HepG2 (cell line): ENCODE data around the gene RNF10. TPM values are rescaled to one million over a fixed set of nuclear protein-coding genes. Genes with fewer than 3 reads are reported as not detected.

Experiments used
- ATM ChIP-seq: fragments of 450-650 bp; IDR thresholded peaks from 2 replicates; pipeline ENCODE4 v1.7.1; 2017; ENCODE audit warnings: mild to moderate bottlenecking, borderline replicate concordance
- PHF5A ChIP-seq: IDR thresholded peaks from one replicate; pipeline ENCODE4 v1.6.1; 2018; ENCODE audit warnings: low read depth, missing genetic modification reagents; ENCODE audit not compliant: unreplicated experiment
- RFXAP ChIP-seq: sonication (generic); formaldehyde crosslinking; IDR thresholded peaks from 2 replicates; pipeline ENCODE4 v1.4.0; 2020; ENCODE audit warnings: missing genetic modification reagents, borderline replicate concordance
- RXRB ChIP-seq: IDR thresholded peaks from 2 replicates; pipeline ENCODE4 v1.6.1; 2016; ENCODE audit warnings: borderline replicate concordance, missing genetic modification reagents, missing compliant biosample characterization
- ZNF124 ChIP-seq: sonication (generic); formaldehyde crosslinking; IDR thresholded peaks from 2 replicates; pipeline ENCODE4 v1.4.0; 2020; ENCODE audit warnings: missing genetic modification reagents
- ZNF619 ChIP-seq: sonication (generic); formaldehyde crosslinking; IDR thresholded peaks from 2 replicates; pipeline ENCODE4 v1.4.0; 2020; ENCODE audit warnings: mild to moderate bottlenecking, missing genetic modification reagents
- polyA plus RNA-seq, 8 experiments: library from polyadenylated mRNA; depleted of rRNA in 3 of 8; stranded (reverse) in 7 of 8; unstranded in 1 of 8; fragments of >200 nt; fragmentation: Illumina TruSeq in 4 of 8; extraction: Trizol in 4 of 8; gene quantifications; 2 replicates each; pipeline versions ENCODE4 v1.2.1 to v1.2.3, GENCODE V29; 2011 to 2016; ENCODE audit warnings: low read depth in 4 of 8, missing spikeins in 1 of 8, mixed read lengths in 1 of 8; ENCODE audit not compliant: insufficient read depth in 1 of 8
- total RNA-seq, 5 experiments: library from RNA; depleted of rRNA; stranded (reverse); fragments of >200 nt; fragmentation: Illumina TruSeq; extraction: Trizol; gene quantifications; 2 replicates each; pipeline ENCODE4 v1.2.3, GENCODE V29; 2016; ENCODE audit warnings: low read depth in 1 of 5
- TF ChIP-seq, protein P1 (sequence below): sonication (generic); formaldehyde crosslinking; IDR thresholded peaks from 2 replicates; pipeline ENCODE4 v1.5.0; 2020; ENCODE audit warnings: mild to moderate bottlenecking, missing genetic modification reagents, borderline replicate concordance
- TF ChIP-seq, protein P2 (sequence below): sonication (generic); formaldehyde crosslinking; IDR thresholded peaks from 2 replicates; pipeline ENCODE4 v1.4.0; 2020; ENCODE audit warnings: missing genetic modification reagents
- TF ChIP-seq, protein P3 (sequence below): sonication (generic); formaldehyde crosslinking; IDR thresholded peaks from 2 replicates; pipeline ENCODE4 v1.5.0; 2020; ENCODE audit warnings: mild to moderate bottlenecking, missing genetic modification reagents, borderline replicate concordance
- TF ChIP-seq, protein P4 (sequence below): sonication (generic); formaldehyde crosslinking; IDR thresholded peaks from 2 replicates; pipeline ENCODE4 v1.4.0; 2020; ENCODE audit warnings: mild to moderate bottlenecking, missing genetic modification reagents
- TF ChIP-seq, protein P5 (sequence below): IDR thresholded peaks from 2 replicates; pipeline ENCODE4 v1.6.1; 2016; ENCODE audit warnings: low read depth

RNF10 gene
- total and polyA plus RNA-seq, 2 of the 13 experiments (the other 11 are each of a cell fraction or from before 2014, with no cell fraction given): 62.5 to 88.0 TPM

DNA sequence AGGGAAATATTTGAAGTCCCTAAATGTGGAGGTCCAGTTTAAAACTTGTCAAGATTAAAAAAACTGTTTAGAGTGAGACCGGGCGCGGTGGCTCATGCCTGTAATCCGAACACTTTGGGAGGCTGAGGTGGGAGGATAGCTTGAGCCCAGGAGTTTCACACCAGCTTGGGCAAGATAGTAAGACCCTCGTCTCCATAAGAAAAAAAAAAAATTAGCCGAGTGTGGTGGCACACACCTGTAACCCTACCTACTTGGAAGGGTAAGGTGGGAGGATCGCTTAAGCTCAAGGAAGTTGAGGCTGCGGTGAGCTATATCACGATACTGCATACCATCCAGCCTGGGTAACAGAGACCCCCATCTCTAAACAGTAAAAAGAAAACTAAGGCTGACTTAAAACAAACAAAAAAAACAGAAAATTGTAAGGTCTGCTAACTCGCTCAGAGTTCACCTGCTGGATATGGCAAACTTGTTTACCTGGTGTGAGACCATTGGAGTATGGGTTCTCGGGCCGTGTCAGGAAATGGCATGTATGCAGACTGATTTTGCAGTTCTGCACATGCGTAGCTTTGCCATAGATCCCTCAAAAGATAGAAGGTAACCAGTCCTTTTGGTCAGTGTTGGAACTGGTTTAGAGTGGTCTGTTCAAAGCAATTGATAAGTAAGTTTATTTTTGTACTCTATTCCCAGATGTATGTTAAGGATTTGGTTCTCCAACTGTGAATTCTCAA lies 2.1 kb downstream of the RNF10 start (continued):
- TF ChIP-seq, protein P1, sequence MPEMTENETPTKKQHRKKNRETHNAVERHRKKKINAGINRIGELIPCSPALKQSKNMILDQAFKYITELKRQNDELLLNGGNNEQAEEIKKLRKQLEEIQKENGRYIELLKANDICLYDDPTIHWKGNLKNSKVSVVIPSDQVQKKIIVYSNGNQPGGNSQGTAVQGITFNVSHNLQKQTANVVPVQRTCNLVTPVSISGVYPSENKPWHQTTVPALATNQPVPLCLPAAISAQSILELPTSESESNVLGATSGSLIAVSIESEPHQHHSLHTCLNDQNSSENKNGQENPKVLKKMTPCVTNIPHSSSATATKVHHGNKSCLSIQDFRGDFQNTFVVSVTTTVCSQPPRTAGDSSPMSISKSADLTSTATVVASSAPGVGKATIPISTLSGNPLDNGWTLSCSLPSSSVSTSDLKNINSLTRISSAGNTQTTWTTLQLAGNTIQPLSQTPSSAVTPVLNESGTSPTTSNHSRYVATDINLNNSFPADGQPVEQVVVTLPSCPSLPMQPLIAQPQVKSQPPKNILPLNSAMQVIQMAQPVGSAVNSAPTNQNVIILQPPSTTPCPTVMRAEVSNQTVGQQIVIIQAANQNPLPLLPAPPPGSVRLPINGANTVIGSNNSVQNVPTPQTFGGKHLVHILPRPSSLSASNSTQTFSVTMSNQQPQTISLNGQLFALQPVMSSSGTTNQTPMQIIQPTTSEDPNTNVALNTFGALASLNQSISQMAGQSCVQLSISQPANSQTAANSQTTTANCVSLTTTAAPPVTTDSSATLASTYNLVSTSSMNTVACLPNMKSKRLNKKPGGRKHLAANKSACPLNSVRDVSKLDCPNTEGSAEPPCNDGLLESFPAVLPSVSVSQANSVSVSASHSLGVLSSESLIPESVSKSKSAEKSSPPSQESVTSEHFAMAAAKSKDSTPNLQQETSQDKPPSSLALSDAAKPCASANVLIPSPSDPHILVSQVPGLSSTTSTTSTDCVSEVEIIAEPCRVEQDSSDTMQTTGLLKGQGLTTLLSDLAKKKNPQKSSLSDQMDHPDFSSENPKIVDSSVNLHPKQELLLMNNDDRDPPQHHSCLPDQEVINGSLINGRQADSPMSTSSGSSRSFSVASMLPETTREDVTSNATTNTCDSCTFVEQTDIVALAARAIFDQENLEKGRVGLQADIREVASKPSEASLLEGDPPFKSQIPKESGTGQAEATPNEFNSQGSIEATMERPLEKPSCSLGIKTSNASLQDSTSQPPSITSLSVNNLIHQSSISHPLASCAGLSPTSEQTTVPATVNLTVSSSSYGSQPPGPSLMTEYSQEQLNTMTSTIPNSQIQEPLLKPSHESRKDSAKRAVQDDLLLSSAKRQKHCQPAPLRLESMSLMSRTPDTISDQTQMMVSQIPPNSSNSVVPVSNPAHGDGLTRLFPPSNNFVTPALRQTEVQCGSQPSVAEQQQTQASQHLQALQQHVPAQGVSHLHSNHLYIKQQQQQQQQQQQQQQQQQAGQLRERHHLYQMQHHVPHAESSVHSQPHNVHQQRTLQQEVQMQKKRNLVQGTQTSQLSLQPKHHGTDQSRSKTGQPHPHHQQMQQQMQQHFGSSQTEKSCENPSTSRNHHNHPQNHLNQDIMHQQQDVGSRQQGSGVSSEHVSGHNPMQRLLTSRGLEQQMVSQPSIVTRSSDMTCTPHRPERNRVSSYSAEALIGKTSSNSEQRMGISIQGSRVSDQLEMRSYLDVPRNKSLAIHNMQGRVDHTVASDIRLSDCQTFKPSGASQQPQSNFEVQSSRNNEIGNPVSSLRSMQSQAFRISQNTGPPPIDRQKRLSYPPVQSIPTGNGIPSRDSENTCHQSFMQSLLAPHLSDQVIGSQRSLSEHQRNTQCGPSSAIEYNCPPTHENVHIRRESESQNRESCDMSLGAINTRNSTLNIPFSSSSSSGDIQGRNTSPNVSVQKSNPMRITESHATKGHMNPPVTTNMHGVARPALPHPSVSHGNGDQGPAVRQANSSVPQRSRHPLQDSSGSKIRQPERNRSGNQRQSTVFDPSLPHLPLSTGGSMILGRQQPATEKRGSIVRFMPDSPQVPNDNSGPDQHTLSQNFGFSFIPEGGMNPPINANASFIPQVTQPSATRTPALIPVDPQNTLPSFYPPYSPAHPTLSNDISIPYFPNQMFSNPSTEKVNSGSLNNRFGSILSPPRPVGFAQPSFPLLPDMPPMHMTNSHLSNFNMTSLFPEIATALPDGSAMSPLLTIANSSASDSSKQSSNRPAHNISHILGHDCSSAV (CRISPR knock-in tag): no peak
- TF ChIP-seq, protein P2, sequence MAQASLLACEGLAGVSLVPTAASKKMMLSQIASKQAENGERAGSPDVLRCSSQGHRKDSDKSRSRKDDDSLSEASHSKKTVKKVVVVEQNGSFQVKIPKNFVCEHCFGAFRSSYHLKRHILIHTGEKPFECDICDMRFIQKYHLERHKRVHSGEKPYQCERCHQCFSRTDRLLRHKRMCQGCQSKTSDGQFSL: no peak
- TF ChIP-seq RFXAP (CRISPR knock-in tag) (no peak), ATM (no peak), PHF5A (no peak), ZNF619 (no peak), ZNF124 (CRISPR knock-in tag) (no peak), RXRB (no peak)
- TF ChIP-seq, protein P3, sequence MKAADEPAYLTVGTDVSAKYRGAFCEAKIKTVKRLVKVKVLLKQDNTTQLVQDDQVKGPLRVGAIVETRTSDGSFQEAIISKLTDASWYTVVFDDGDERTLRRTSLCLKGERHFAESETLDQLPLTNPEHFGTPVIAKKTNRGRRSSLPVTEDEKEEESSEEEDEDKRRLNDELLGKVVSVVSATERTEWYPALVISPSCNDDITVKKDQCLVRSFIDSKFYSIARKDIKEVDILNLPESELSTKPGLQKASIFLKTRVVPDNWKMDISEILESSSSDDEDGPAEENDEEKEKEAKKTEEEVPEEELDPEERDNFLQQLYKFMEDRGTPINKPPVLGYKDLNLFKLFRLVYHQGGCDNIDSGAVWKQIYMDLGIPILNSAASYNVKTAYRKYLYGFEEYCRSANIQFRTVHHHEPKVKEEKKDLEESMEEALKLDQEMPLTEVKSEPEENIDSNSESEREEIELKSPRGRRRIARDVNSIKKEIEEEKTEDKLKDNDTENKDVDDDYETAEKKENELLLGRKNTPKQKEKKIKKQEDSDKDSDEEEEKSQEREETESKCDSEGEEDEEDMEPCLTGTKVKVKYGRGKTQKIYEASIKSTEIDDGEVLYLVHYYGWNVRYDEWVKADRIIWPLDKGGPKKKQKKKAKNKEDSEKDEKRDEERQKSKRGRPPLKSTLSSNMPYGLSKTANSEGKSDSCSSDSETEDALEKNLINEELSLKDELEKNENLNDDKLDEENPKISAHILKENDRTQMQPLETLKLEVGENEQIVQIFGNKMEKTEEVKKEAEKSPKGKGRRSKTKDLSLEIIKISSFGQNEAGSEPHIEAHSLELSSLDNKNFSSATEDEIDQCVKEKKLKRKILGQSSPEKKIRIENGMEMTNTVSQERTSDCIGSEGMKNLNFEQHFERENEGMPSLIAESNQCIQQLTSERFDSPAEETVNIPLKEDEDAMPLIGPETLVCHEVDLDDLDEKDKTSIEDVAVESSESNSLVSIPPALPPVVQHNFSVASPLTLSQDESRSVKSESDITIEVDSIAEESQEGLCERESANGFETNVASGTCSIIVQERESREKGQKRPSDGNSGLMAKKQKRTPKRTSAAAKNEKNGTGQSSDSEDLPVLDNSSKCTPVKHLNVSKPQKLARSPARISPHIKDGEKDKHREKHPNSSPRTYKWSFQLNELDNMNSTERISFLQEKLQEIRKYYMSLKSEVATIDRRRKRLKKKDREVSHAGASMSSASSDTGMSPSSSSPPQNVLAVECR: peak; percentile 51; the same call in 1 of the 2 replicates
- TF ChIP-seq, protein P4, sequence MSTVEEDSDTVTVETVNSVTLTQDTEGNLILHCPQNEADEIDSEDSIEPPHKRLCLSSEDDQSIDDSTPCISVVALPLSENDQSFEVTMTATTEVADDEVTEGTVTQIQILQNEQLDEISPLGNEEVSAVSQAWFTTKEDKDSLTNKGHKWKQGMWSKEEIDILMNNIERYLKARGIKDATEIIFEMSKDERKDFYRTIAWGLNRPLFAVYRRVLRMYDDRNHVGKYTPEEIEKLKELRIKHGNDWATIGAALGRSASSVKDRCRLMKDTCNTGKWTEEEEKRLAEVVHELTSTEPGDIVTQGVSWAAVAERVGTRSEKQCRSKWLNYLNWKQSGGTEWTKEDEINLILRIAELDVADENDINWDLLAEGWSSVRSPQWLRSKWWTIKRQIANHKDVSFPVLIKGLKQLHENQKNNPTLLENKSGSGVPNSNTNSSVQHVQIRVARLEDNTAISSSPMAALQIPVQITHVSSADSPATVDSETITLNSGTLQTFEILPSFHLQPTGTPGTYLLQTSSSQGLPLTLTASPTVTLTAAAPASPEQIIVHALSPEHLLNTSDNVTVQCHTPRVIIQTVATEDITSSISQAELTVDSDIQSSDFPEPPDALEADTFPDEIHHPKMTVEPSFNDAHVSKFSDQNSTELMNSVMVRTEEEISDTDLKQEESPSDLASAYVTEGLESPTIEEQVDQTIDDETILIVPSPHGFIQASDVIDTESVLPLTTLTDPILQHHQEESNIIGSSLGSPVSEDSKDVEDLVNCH (CRISPR knock-in tag): no peak
- TF ChIP-seq, protein P5, sequence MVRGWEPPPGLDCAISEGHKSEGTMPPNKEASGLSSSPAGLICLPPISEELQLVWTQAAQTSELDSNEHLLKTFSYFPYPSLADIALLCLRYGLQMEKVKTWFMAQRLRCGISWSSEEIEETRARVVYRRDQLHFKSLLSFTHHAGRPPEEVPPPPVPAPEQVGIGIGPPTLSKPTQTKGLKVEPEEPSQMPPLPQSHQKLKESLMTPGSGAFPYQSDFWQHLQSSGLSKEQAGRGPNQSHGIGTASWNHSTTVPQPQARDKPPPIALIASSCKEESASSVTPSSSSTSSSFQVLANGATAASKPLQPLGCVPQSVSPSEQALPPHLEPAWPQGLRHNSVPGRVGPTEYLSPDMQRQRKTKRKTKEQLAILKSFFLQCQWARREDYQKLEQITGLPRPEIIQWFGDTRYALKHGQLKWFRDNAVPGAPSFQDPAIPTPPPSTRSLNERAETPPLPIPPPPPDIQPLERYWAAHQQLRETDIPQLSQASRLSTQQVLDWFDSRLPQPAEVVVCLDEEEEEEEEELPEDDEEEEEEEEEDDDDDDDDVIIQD (CRISPR knock-in tag): no peak
